ENCODE results near the gene SELENOK. TPM values are rescaled to one million over a fixed set of nuclear protein-coding genes. Genes with fewer than 3 reads are reported as not detected.

Gene SELENOK
- total and polyA plus RNA-seq, 2 of the 13 experiments (the other 11 are each of a cell fraction or from before 2014, with no cell fraction given): 67.0 to 81.0 TPM

DNA sequence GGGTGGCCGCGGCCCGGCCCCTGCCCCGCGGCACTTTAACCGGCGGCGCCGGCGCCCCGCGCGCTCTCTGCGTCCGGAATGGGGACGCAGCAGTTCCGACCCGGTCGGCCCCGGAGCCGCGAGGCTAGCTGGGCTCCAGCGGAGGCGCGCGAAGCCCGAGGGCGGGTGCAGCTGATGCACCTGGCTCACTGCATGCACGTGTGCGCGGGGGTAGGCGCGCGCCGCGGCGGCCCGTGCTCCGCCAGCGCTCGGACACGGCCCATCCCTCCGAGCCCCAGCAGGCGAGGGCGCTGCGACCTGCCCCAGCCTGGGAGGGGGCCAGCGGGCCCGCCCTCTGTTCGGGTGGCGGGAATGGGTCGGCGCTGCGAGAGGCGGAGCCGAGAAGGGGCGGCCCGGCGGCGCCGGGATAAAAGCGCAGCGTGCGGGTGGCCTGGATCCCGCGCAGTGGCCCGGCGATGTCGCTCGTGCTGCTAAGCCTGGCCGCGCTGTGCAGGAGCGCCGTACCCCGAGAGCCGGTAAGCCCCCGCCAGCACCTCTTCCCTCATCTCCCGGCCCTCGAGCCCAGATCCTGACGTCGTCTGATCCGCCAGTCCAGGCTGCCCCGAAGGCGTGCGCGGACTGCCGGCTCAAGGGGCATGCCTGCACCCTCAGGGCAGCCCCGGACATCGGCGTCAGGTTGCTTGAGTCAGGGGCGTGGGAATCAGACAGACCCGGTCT is 45.4 kb downstream of the SELENOK start, which contains the start of the genes CHDH and IL17RB (continued):
- TF ChIP-seq, protein P1, sequence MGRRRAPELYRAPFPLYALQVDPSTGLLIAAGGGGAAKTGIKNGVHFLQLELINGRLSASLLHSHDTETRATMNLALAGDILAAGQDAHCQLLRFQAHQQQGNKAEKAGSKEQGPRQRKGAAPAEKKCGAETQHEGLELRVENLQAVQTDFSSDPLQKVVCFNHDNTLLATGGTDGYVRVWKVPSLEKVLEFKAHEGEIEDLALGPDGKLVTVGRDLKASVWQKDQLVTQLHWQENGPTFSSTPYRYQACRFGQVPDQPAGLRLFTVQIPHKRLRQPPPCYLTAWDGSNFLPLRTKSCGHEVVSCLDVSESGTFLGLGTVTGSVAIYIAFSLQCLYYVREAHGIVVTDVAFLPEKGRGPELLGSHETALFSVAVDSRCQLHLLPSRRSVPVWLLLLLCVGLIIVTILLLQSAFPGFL (CRISPR knock-in tag; IDR thresholded peaks at IDR 0.05): no peak
- TF ChIP-seq ZNF713 (CRISPR knock-in tag; IDR thresholded peaks at IDR 0.05) (no peak), ZNF724P (CRISPR knock-in tag; IDR thresholded peaks at IDR 0.05; ENCODE audit: borderline replicate concordance) (peak; percentile 91; the same call in 1 of the 2 replicates), ZNF557 (CRISPR knock-in tag; IDR thresholded peaks at IDR 0.05) (no peak), TGIF2 (CRISPR knock-in tag; IDR thresholded peaks at IDR 0.05) (peak; percentile 49), ZFP37 (CRISPR knock-in tag; IDR thresholded peaks at IDR 0.05; ENCODE audit: borderline replicate concordance) (no peak), TBX3 (IDR thresholded peaks at IDR 0.05; ENCODE audit: borderline replicate concordance) (no peak), ZNF253 (CRISPR knock-in tag; IDR thresholded peaks at IDR 0.05; ENCODE audit: borderline replicate concordance) (peak; percentile 62; the same call in 1 of the 2 replicates), ZNF124 (CRISPR knock-in tag; IDR thresholded peaks at IDR 0.05) (no peak), BORCS8-MEF2B (CRISPR knock-in tag; IDR thresholded peaks at IDR 0.05) (peak; percentile 92), ZNF232 (CRISPR knock-in tag; IDR thresholded peaks at IDR 0.05; ENCODE audit: borderline replicate concordance) (peak; percentile 18; the same call in 1 of the 2 replicates), ZNF678 (CRISPR knock-in tag; IDR thresholded peaks at IDR 0.05) (peak; percentile 82), MED8 (CRISPR knock-in tag; IDR thresholded peaks at IDR 0.05; ENCODE audit: insufficient replicate concordance) (peak; percentile 83), MATR3 (CRISPR knock-in tag; IDR thresholded peaks at IDR 0.05) (no peak), ARNT (IDR thresholded peaks at IDR 0.05) (no peak), NKX3-1 (CRISPR knock-in tag; IDR thresholded peaks at IDR 0.05) (peak; percentile 76), ZNF260 (CRISPR knock-in tag; IDR thresholded peaks at IDR 0.05; ENCODE audit: borderline replicate concordance, low read depth) (no peak), ZNF383 (CRISPR knock-in tag; IDR thresholded peaks at IDR 0.05; ENCODE audit: borderline replicate concordance) (no peak), KLF9 (CRISPR knock-in tag; IDR thresholded peaks at IDR 0.05; ENCODE audit: low read depth) (no peak)
- TF ChIP-seq, protein P2, sequence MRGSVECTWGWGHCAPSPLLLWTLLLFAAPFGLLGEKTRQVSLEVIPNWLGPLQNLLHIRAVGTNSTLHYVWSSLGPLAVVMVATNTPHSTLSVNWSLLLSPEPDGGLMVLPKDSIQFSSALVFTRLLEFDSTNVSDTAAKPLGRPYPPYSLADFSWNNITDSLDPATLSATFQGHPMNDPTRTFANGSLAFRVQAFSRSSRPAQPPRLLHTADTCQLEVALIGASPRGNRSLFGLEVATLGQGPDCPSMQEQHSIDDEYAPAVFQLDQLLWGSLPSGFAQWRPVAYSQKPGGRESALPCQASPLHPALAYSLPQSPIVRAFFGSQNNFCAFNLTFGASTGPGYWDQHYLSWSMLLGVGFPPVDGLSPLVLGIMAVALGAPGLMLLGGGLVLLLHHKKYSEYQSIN (CRISPR knock-in tag; IDR thresholded peaks at IDR 0.05; ENCODE audit: borderline replicate concordance): no peak
- TF ChIP-seq, protein P3, sequence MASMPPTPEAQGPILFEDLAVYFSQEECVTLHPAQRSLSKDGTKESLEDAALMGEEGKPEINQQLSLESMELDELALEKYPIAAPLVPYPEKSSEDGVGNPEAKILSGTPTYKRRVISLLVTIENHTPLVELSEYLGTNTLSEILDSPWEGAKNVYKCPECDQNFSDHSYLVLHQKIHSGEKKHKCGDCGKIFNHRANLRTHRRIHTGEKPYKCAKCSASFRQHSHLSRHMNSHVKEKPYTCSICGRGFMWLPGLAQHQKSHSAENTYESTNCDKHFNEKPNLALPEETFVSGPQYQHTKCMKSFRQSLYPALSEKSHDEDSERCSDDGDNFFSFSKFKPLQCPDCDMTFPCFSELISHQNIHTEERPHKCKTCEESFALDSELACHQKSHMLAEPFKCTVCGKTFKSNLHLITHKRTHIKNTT (CRISPR knock-in tag; IDR thresholded peaks at IDR 0.05): no peak
- TF ChIP-seq, protein P4, sequence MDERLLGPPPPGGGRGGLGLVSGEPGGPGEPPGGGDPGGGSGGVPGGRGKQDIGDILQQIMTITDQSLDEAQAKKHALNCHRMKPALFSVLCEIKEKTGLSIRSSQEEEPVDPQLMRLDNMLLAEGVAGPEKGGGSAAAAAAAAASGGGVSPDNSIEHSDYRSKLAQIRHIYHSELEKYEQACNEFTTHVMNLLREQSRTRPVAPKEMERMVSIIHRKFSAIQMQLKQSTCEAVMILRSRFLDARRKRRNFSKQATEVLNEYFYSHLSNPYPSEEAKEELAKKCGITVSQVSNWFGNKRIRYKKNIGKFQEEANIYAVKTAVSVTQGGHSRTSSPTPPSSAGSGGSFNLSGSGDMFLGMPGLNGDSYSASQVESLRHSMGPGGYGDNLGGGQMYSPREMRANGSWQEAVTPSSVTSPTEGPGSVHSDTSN (CRISPR knock-in tag; IDR thresholded peaks at IDR 0.05): no peak
- TF ChIP-seq, protein P5, sequence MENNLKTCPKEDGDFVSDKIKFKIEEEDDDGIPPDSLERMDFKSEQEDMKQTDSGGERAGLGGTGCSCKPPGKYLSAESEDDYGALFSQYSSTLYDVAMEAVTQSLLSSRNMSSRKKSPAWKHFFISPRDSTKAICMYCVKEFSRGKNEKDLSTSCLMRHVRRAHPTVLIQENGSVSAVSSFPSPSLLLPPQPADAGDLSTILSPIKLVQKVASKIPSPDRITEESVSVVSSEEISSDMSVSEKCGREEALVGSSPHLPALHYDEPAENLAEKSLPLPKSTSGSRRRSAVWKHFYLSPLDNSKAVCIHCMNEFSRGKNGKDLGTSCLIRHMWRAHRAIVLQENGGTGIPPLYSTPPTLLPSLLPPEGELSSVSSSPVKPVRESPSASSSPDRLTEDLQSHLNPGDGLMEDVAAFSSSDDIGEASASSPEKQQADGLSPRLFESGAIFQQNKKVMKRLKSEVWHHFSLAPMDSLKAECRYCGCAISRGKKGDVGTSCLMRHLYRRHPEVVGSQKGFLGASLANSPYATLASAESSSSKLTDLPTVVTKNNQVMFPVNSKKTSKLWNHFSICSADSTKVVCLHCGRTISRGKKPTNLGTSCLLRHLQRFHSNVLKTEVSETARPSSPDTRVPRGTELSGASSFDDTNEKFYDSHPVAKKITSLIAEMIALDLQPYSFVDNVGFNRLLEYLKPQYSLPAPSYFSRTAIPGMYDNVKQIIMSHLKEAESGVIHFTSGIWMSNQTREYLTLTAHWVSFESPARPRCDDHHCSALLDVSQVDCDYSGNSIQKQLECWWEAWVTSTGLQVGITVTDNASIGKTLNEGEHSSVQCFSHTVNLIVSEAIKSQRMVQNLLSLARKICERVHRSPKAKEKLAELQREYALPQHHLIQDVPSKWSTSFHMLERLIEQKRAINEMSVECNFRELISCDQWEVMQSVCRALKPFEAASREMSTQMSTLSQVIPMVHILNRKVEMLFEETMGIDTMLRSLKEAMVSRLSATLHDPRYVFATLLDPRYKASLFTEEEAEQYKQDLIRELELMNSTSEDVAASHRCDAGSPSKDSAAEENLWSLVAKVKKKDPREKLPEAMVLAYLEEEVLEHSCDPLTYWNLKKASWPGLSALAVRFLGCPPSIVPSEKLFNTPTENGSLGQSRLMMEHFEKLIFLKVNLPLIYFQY (CRISPR knock-in tag; IDR thresholded peaks at IDR 0.05; ENCODE audit: borderline replicate concordance): peak; percentile 98; the same call in 1 of the 2 replicates
